Gastroesophageal sphincter (tissue), 4 donors: Measurements from ENCODE around the gene SHLD2. TPM values are rescaled to one million over a fixed set of nuclear protein-coding genes. Genes with fewer than 3 reads are reported as not detected.

Experiments
- ATAC-seq: fragments of 150-250 bp; one replicate; pipeline ENCODE4 v1.9.1; 2016; ENCODE audit warnings: mild to moderate bottlenecking, moderate library complexity
- H3K27ac ChIP-seq, 4 donors: fragments of 200-600 bp; sonication (generic) in 3 of 4; 1 replicate in 3 of 4; 2 replicates in 1 of 4; pipeline ENCODE4 v1.5.1; 2016 to 2019
- H3K27me3 ChIP-seq: fragments of 200-600 bp; sonication (generic); one replicate; pipeline ENCODE4 v1.5.1; 2019
- H3K36me3 ChIP-seq, 2 donors: fragments of 200-600 bp; sonication (generic); one replicate each; pipeline ENCODE4 v1.5.1; 2019; ENCODE audit warnings: control low read depth in 1 of 2
- H3K4me1 ChIP-seq, 3 donors: fragments of 200-600 bp; sonication (generic); 1 replicate in 2 of 3; 2 replicates in 1 of 3; pipeline ENCODE4 v1.5.1; 2016 to 2019; ENCODE audit warnings: control low read depth in 2 of 3
- H3K4me3 ChIP-seq, 2 donors: fragments of 200-600 bp; sonication (generic); one replicate each; pipeline ENCODE4 v1.5.1; 2019; ENCODE audit warnings: mild to moderate bottlenecking in 1 of 2, moderate library complexity in 1 of 2
- H3K9me3 ChIP-seq, 3 donors: fragments of 200-600 bp; sonication (generic); one replicate each; pipeline ENCODE4 v1.5.1; 2017 to 2019; ENCODE audit warnings: control low read depth in 2 of 3
- CTCF ChIP-seq, 4 experiments: fragments of 200-600 bp in 2 of 4; fragments of 450-650 bp in 2 of 4; sonication (generic) in 1 of 4; IDR thresholded peaks; one replicate each; pipeline ENCODE4 v1.5.1; 2017 to 2019; ENCODE audit warnings: antibody characterized with exemption in 4 of 4, mild to moderate bottlenecking in 2 of 4, moderate library complexity in 2 of 4
- EP300 ChIP-seq: sonication (generic); formaldehyde crosslinking; IDR thresholded peaks from one replicate; pipeline ENCODE4 v1.6.1; 2017; ENCODE audit warnings: antibody characterized with exemption, mild to moderate bottlenecking
- POLR2A ChIP-seq, 2 donors: fragments of 450-650 bp; IDR thresholded peaks; one replicate each; pipeline ENCODE4 v1.6.1; 2017; ENCODE audit warnings: antibody characterized with exemption in 2 of 2, mild to moderate bottlenecking in 2 of 2, moderate library complexity in 1 of 2
- POLR2AphosphoS5 ChIP-seq: sonication (generic); formaldehyde crosslinking; IDR thresholded peaks from one replicate; pipeline ENCODE4 v1.6.1; 2017; ENCODE audit warnings: antibody characterized with exemption
- WGBS, 2 donors: methylation state at CpG; one replicate each; pipeline ENCODE4 v1.1.5; 2018; ENCODE audit warnings: low coverage in 1 of 2; 5-methylcytosine and 5-hydroxymethylcytosine counted together
- total RNA-seq, 4 donors: library from RNA; depleted of rRNA; stranded (reverse); fragments of >200 nt; gene quantifications; one replicate each; pipeline ENCODE4 v1.1.0, GENCODE V29; 2016

SHLD2 gene
- total RNA-seq, 4 donors from 2014 or later: 21.2 to 31.0 (median 26.6) TPM

GRCh38 chr10:87054373-87055295, 40.4 kb upstream of the SHLD2 start:
- ATAC-seq: peak; percentile 62
- Histone ChIP-seq H3K4me3 (no peak overlapping the region), H3K4me1 (no peaks in the 10 kb centered on the region), H3K27me3 (no peaks in the 10 kb centered on the region), H3K27ac (peak overlapping the region in 1 of 4 donors; percentile 5), H3K9me3 (no peaks in the 10 kb centered on the region), H3K36me3 (peaks cover 0 to 99% of the 10 kb centered on the region in 2 donors)
- 66 to 76% methylated on average over 7 of the region's 7 CpGs for WGBS, 2 donors
- no peak for TF ChIP-seq CTCF (IDR thresholded peaks at IDR 0.05)
- no peak for TF ChIP-seq POLR2A (IDR thresholded peaks at IDR 0.05)
- TF ChIP-seq POLR2AphosphoS5: no peak
- no peak for TF ChIP-seq EP300

GRCh38 chr10:87058171-87058570, 36.8 kb upstream of the SHLD2 start:
- H3K27ac ChIP-seq: no peak overlapping the region
- H3K9me3 ChIP-seq: no peaks in the 10 kb centered on the region
- H3K36me3 ChIP-seq: peaks cover 0 to 100% of the 10 kb centered on the region in 2 donors
- TF ChIP-seq POLR2A (IDR thresholded peaks at IDR 0.05) (no peak), EP300 (no peak), POLR2AphosphoS5 (no peak), CTCF (IDR thresholded peaks at IDR 0.05) (no peak)
- no peaks in the 10 kb centered on the region for H3K27me3 ChIP-seq
- 20% methylated on average over 1 of the region's 1 CpG; no CpG with 5 or more reads in 1 of the 2 donors for WGBS, 2 donors
- ATAC-seq: no peak
- H3K4me3 ChIP-seq: no peak overlapping the region
- no peaks in the 10 kb centered on the region for H3K4me1 ChIP-seq

GRCh38 chr10:87059401-87059800, 35.6 kb upstream of the SHLD2 start:
- no peak overlapping the region for H3K27ac ChIP-seq
- no peak for TF ChIP-seq EP300
- TF ChIP-seq POLR2AphosphoS5: no peak
- TF ChIP-seq POLR2A (IDR thresholded peaks at IDR 0.05): no peak
- no peak for TF ChIP-seq CTCF (IDR thresholded peaks at IDR 0.05)
- peaks cover 0 to 100% of the 10 kb centered on the region in 2 donors for H3K36me3 ChIP-seq
- no peaks in the 10 kb centered on the region for H3K4me1 ChIP-seq
- ATAC-seq: no peak
- no peaks in the 10 kb centered on the region for H3K27me3 ChIP-seq
- H3K9me3 ChIP-seq: no peaks in the 10 kb centered on the region
- WGBS, 2 donors: 75 to 100% methylated on average over 1 of the region's 1 CpG
- H3K4me3 ChIP-seq: no peak overlapping the region

GRCh38 chr10:87060280-87060928, 34.6 kb upstream of the SHLD2 start:
- H3K27me3 ChIP-seq: no peaks in the 10 kb centered on the region
- H3K4me1 ChIP-seq: no peaks in the 10 kb centered on the region
- H3K4me3 ChIP-seq: no peak overlapping the region
- H3K27ac ChIP-seq: no peak overlapping the region
- no peak for ATAC-seq
- no peaks in the 10 kb centered on the region for H3K9me3 ChIP-seq
- TF ChIP-seq POLR2AphosphoS5 (no peak), CTCF (IDR thresholded peaks at IDR 0.05) (no peak), EP300 (no peak), POLR2A (IDR thresholded peaks at IDR 0.05) (no peak)
- 77 to 94% methylated on average over 4 to 6 of the region's 6 CpGs for WGBS, 2 donors
- H3K36me3 ChIP-seq: peaks cover 0 to 100% of the 10 kb centered on the region in 2 donors
